ENCODE results near the gene FGF1.

FGF1 gene

GRCh38 chr5:142544946-142545649, 140.8 kb downstream of the FGF1 start:
- no peak for DNase-seq
- no peak for TF ChIP-seq POLR2A (IDR thresholded peaks at IDR 0.05; ENCODE audit: low read length)
- no peak for TF ChIP-seq GATA1 (IDR thresholded peaks at IDR 0.05; ENCODE audit: low read depth, low read length)

DNA sequence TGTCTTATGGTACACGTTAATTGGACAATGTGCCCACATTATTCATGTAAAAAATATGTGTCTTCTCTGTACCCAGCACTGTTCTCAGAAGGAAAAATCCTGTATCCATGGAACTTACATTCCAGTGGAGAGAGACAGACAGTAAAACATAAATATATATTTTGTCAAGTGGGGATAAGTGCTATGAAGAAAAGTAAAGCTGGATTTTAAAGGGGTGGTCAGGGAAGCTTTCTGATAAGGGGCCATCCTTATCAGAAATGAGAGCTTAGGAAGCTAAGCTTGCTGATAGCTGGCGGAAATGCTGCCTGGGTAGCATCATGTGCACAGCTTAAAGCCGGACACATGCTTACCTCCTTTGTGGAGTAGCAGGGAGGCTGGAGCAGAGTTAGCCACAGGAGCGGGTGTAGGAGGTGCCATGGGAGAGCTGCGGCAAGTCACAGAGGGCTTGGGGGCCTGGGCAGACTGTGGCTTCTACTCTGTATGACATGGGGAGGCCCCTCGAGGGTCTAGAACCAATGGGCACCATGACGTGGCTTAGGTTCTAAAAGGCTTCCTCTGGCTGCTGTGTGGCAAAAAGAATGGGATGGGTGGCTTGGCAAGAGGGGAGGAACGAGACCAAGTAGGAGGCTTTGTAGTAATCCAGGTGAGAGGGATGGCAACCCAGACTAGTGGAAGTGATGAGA, 141.7 kb downstream of the FGF1 start:
- DNase-seq = no peak
- TF ChIP-seq POLR2A (IDR thresholded peaks at IDR 0.05; ENCODE audit: low read length) (no peak), GATA1 (IDR thresholded peaks at IDR 0.05; ENCODE audit: low read depth, low read length) (no peak)

DNA sequence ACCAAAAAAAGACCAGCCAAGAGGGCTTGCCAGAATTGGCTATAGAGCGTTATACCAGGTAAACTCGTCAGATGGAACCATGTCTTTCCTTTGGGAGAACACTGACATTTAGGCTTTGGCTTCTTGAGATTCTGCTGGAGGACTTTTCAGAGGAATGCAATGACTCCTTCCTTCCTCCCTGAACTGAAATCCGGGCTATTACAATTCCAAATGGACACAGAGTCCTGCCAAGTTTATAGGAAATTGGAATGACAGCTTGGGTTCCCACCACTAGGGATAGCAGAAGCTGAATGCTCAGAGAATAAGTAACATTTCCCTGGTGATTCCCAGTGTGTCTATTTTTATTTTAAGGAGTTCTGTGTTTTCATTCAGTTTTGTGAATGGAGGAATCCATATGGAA, 143.0 kb downstream of the FGF1 start:
- no peak for TF ChIP-seq POLR2A (IDR thresholded peaks at IDR 0.05; ENCODE audit: low read length)
- no peak for TF ChIP-seq GATA1 (IDR thresholded peaks at IDR 0.05; ENCODE audit: low read depth, low read length)
- DNase-seq = no peak

Data from erythroblast (primary cell).